PFSK-1 (cell line): ENCODE data around the gene LRMDA.

Experiments used
- FOXP2 ChIP-seq: optimal IDR thresholded peaks from 2 replicates; pipeline ENCODE3; 2011; ENCODE audit warnings: borderline replicate concordance, control low read depth, inconsistent platforms; ENCODE audit not compliant: insufficient read depth; ENCODE audit errors: extremely low read length, extremely low read depth
- POLR2AphosphoS5 ChIP-seq: IDR thresholded peaks from 2 replicates; pipeline ENCODE4 v1.6.1; 2012; ENCODE audit warnings: low read depth, mild to moderate bottlenecking, control low read depth, low read length, moderate library complexity
- REST ChIP-seq, 2 experiments: IDR thresholded peaks; 2 replicates each; pipeline versions ENCODE4 v1.6.1 to v1.8.0; 2011 to 2012; ENCODE audit warnings: low read depth in 2 of 2, low read length in 2 of 2, control low read depth in 1 of 2, inconsistent platforms in 1 of 2, mild to moderate bottlenecking in 1 of 2, moderate library complexity in 1 of 2; ENCODE audit not compliant: insufficient read depth in 1 of 2
- SIN3A ChIP-seq: IDR thresholded peaks from 2 replicates; pipeline ENCODE4 v1.6.1; 2012; ENCODE audit warnings: mild to moderate bottlenecking, low read length, moderate library complexity, borderline replicate concordance; ENCODE audit not compliant: insufficient read depth
- TAF1 ChIP-seq: IDR thresholded peaks from 2 replicates; pipeline ENCODE4 v1.6.1; 2012; ENCODE audit warnings: low read length, control low read depth, borderline replicate concordance; ENCODE audit not compliant: insufficient read depth

LRMDA gene

GRCh38 chr10:75403939-75404814 lies 27.2 kb upstream of the LRMDA start:
- TF ChIP-seq SIN3A: no peak
- no peak for TF ChIP-seq FOXP2
- no peak for TF ChIP-seq POLR2AphosphoS5
- TF ChIP-seq TAF1: no peak
- no peak for TF ChIP-seq REST (IDR thresholded peaks at IDR 0.05; ENCODE audit: insufficient read depth in 1 of 2, low read depth in 2 of 2, low read length in 2 of 2)

DNA sequence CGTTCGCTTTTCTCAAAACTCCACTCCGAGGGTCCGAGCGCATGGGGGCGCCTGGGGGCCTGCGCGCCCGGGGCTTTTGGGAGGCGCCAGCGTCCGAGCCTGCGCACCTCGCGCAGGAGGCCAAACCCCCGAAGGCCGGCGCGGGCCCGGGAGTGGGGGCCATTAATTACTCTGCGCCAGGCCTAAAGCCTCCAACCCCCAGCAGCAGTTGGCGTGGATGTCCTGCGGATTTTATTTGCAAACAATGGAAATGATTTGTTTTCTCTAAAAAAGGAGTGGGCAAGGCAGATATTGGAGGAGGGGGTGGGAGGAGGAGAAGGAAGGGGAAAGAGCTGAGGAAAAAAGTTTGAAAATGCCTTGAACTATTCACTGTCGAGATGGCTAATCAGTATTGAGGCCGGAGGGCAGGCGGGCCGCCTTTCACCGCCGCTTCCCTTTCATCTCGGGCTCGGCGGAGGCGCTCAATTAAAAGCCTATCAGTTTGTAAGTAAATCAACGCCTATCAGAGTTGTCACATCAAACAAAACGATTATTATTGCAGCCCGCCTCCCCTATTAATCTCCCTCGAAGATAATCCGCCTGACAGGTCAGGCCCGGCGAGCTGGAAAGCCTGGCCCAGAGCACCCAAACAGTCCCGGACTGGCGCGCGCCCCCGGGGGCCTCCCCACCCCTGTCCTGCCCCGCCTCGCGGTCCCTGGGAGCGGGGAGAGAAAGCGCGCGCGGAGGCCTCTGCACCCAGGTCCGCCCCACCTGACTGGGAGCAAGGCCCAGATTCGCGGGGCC lies 26.4 kb upstream of the LRMDA start:
- TF ChIP-seq POLR2AphosphoS5 (no peak), FOXP2 (no peak), SIN3A (no peak), REST (IDR thresholded peaks at IDR 0.05; ENCODE audit: insufficient read depth in 1 of 2, low read depth in 2 of 2, low read length in 2 of 2) (no peak), TAF1 (no peak)

DNA sequence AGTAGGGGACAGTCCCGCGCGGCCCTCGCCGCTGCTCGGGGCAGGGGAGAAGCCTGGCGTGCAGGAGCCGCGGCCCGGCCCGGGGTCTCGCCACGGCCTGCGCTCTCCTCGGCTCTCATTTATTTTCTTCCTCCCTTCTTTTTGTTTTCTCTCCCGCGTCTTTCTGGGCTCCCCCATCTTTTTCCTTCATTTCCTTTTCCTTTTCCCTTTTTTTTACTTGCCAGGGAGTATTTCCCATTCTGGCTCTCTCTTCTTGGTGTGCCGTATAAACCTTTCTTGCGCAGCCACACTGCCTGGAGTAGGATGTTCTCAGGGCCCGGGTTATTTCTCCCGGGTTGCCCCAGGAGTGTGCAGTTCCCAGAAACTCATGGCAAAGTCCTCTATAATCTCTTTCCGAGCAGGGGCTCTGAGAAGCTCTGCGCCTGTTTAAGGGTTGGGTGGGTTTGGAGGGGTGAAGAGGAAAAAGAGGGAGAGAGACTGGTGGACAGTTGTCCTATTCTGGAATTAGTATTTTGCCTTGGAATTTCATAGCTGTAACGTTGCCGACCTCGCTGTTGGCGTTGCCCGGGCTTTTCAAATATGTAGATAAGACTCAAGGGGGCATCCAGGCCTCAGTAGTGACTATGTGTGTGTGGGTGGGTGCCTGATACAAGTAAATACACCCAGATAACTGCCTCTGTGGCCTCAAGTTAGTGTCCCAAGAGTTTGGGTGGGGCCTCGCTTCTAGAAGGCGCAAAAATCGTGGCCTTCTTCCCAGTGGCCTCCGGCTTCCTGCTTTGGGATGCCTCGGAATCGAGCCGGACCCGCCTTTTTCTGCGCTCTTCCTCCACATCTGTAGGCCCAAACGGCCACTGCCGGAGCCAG lies 25.6 kb upstream of the LRMDA start:
- no peak for TF ChIP-seq REST (IDR thresholded peaks at IDR 0.05; ENCODE audit: insufficient read depth in 1 of 2, low read depth in 2 of 2, low read length in 2 of 2)
- no peak for TF ChIP-seq SIN3A
- no peak for TF ChIP-seq FOXP2
- no peak for TF ChIP-seq POLR2AphosphoS5
- TF ChIP-seq TAF1: no peak

DNA sequence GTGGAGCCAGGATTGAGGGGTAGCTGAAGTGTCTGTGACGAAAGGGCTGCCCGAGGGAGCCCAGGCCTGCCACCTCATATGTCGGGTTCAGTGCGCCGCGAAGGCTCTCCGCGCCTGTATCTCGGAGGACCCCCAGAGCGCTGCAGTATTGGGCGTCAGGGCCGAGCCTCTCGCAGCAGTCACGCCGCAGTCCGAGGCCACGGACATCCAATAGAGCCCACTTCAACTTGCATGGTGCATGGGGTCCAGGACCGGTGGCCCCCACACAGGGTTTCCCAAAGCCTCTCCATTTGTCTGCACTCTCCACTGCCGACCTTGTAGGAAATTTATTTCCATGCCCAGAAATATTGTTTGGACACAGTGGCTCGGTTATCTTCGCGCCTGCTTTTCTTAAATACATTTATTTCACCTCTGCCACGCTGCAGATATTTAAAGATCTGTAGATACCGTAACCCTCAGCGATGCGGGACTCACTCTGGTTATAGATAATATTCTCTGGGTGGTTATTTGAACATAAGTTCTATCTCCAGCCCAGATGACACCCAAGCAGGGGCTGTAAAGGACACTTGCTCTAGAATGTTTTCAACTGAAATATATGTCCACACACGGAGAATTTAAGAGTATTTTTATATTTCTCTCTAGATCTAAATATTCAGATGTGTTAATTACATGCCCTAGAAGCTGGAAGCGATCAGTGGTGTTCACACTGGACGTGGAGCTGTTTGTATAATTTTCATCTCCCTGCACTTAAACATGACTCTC lies 24.8 kb upstream of the LRMDA start:
- TF ChIP-seq SIN3A (no peak), FOXP2 (no peak), REST (IDR thresholded peaks at IDR 0.05; ENCODE audit: insufficient read depth in 1 of 2, low read depth in 2 of 2, low read length in 2 of 2) (no peak), TAF1 (no peak), POLR2AphosphoS5 (no peak)
